ENCODE measurements around the gene FAU.
A peak's percentile ranks its signal among the peaks of the same experiment; 100 is the strongest.

FAU gene

DNA sequence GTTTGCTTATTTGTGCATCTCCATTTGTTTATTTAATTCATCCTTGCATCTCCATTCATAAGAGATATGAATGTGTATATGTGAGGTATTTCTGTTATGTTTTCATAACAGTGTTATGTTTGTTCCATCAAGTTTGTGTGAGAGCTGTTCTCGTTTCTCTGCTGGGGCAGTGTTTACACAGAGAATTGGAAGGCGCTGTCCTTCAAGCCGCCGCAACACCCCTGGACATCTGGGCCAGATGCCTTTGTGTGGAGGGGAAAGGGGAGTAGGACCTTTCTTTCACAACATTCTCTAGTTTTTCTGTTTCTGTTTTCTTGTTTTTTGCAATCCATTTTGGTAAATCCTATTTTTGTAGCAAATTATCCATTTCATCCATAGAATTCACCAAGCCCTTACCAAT lies 17.3 kb downstream of the FAU start:
- DNase-seq (ENCODE audit: low spot score) = no peak
- POLR2A ChIA-PET (ENCODE audit: low non-redundant PET) = no interaction called here

DNA sequence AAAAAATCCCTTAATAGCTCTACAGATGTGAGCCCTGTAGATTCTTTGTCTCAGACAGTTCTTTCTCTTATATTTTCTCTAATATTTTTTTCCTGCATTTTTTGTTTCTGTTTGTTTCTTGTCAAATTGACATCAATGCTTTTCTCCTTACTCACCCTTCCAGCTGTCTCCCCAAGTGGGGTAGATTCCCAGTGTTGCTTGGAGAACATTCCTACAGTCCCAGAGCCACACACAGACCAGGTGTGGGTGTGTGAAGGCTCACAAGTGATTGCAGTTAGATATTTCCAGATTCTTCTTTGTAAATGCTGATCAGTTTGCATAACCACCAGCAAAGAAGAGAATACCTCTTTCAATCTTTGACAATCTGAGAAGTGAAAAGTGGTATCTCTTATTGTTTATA lies 18.5 kb downstream of the FAU start:
- TF ChIP-seq, protein P1, sequence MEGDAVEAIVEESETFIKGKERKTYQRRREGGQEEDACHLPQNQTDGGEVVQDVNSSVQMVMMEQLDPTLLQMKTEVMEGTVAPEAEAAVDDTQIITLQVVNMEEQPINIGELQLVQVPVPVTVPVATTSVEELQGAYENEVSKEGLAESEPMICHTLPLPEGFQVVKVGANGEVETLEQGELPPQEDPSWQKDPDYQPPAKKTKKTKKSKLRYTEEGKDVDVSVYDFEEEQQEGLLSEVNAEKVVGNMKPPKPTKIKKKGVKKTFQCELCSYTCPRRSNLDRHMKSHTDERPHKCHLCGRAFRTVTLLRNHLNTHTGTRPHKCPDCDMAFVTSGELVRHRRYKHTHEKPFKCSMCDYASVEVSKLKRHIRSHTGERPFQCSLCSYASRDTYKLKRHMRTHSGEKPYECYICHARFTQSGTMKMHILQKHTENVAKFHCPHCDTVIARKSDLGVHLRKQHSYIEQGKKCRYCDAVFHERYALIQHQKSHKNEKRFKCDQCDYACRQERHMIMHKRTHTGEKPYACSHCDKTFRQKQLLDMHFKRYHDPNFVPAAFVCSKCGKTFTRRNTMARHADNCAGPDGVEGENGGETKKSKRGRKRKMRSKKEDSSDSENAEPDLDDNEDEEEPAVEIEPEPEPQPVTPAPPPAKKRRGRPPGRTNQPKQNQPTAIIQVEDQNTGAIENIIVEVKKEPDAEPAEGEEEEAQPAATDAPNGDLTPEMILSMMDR (conservative IDR thresholded peaks at IDR 0.05; ENCODE audit: low read depth) = no peak
- CTCF ChIA-PET = interaction anchor here (0.6 to 1.0 kb wide), 5 partner anchors 8 to 112 kb away, joined by 3 to 5 read pairs (median 3); partner anchors contain the start of genes SNX15 and TM7SF2
- no peak overlapping the region for H3K27ac ChIP-seq
- DNase-seq (ENCODE audit: low spot score) = no peak
- POLR2A ChIA-PET (ENCODE audit: low non-redundant PET) = no interaction called here

More for the DNA sequence above, 17.3 kb downstream of the FAU start:
- CTCF ChIA-PET = interaction anchor here (0.6 to 0.7 kb wide), 3 partner anchors 15 to 98 kb away, joined by 3 read pairs; partner anchors contain the start of gene FAU
- TF ChIP-seq, protein P1 (conservative IDR thresholded peaks at IDR 0.05; ENCODE audit: low read depth) = no peak
- no peak overlapping the region for H3K27ac ChIP-seq

DNA sequence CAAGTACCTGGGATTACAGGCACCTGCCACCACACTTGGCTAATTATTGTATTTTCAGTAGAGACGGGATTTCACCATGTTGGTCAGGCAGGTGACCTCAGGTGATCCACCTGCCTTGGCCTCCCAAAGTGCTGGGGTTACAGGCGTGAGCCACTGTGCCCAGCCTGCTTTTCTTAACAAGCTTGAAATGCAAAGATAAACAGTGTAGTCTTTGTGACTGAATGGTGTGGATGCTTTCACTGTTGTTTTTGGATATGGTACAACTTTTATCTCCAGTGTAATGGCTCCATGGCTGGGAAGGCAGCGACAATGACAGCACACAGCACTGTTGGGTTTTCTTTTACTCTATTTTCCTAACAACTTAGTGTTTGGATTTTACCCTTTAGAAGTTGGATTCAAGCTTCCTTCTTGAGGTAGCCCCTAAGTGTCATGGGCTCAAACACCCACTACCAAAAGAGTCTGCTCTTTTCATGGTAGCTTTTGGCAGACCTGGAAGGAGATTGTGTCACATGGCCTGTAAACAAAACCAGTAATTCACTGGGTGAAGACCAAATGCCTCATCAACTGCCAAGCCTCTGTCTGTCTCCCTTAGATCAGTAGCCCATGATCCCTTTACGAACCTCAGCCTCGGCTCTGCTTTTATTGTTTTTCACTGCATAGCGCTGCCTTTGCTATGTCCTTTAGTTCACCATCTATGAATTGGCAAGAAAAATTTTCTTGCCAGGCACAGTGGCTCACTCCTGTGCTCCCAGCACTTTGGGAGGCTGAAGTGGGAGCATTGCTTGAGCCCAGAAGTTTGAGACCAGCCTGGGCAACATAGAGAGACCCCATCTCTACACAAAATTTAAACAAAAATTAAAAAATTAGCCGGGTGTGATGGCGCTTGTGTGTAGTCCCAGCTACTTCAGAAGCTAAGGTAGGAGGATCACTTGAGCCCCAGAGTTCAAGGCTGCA lies 19.5 kb downstream of the FAU start:
- ChIA-PET POLR2A (ENCODE audit: low non-redundant PET) (interaction anchor here (0.7 kb wide), 1 partner anchor 257 kb away, joined by 3 read pairs; no protein-coding TSS in a partner anchor), CTCF (interaction anchor here (0.6 to 2.0 kb wide), 4 partner anchors 8 to 300 kb away, joined by 3 to 10 read pairs (median 4); partner anchors contain the start of gene TM7SF2)
- DNase-seq (ENCODE audit: low spot score) = no peak
- H3K27ac ChIP-seq = no peak overlapping the region
- TF ChIP-seq, protein P1 (conservative IDR thresholded peaks at IDR 0.05; ENCODE audit: low read depth) = no peak

DNA sequence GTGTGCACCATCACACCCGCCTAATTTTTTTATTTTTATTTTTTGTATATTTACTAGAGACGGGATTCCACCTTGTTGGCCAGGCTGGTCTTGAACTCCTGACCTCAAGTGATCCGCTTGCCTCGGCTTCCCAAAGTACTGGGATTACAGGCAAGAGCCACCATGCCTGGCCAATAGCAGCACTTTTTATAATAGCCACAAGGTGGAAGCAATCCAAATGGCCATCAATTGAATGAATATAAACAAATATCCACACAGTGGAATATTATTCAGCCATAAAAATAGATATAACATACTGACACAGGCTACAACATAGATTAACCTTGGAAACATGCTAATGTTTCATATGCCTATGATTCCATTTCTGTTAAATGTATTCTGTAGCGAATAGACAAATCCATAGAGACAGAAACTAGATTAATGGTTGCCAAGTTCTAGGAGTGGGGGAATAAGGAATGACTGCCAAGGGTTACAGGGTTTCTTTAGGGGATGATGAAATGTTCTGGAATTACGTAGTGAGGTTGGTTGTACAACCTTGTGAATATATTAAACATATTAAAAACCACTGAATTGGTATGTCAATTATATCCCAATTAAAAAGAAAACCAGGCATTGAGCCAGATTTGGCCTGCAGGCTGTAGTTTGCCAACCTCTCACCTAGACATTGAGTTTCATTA lies 21.1 kb downstream of the FAU start:
- TF ChIP-seq, protein P1 (conservative IDR thresholded peaks at IDR 0.05; ENCODE audit: low read depth) = no peak
- ChIA-PET CTCF (interaction anchor here (0.6 to 2.0 kb wide), 2 partner anchors 8 to 10 kb away, joined by 5 to 10 read pairs; no protein-coding TSS in a partner anchor), POLR2A (ENCODE audit: low non-redundant PET) (interaction anchor here (0.6 kb wide), 1 partner anchor 322 kb away, joined by 4 read pairs; the partner anchor contains the start of gene NEAT1)
- no peak overlapping the region for H3K27ac ChIP-seq
- DNase-seq (ENCODE audit: low spot score) = no peak

DNA sequence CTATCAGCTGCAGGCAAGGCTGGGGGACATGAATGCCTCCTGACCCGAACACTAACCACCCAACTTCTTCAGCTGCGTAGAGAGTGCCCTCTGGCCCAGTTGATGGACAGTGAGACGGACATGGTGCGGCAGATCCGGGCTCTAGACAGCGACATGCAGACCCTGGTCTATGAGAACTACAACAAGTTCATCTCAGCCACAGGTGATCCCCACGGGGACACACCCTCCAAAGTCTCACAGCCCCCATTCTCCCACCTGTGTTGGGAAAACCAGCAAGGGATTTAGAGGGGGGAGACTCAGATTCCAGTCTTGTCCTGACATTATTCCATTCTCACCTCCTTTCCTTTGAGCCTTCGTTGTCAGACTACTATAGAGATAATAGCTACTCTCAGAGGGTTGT lies 25.0 kb downstream of the FAU start:
- POLR2A ChIA-PET (ENCODE audit: low non-redundant PET) = interaction anchor here (0.7 to 1.3 kb wide), 2 partner anchors 38 to 85 kb away, joined by 3 read pairs; partner anchors contain the start of gene CAPN1
- peak overlapping the region; percentile 85 for H3K27ac ChIP-seq
- DNase-seq (ENCODE audit: low spot score) = no peak
- CTCF ChIA-PET = interaction anchor here (0.7 to 3.1 kb wide), 3 partner anchors 11 to 16 kb away, joined by 3 to 13 read pairs (median 3); no protein-coding TSS in a partner anchor
- TF ChIP-seq, protein P1 (conservative IDR thresholded peaks at IDR 0.05; ENCODE audit: low read depth) = no peak

Measured in RWPE1 (cell line).